K562 (cell line): Measurements from ENCODE around the gene CD4. TPM values are rescaled to one million over a fixed set of nuclear protein-coding genes. Genes with fewer than 3 reads are reported as not detected.

Experiments used
- EGR1 ChIP-seq: fragments of 450-650 bp; conservative IDR thresholded peaks from 2 replicates; pipeline ENCODE4 v1.6.1; 2017; ENCODE audit warnings: mild to moderate bottlenecking
- EZH2 ChIP-seq: IDR thresholded peaks from 2 replicates; pipeline ENCODE4 v1.6.1; 2012; ENCODE audit warnings: low read depth, mild to moderate bottlenecking, inconsistent platforms, low read length, borderline replicate concordance
- GTF2B ChIP-seq: IDR thresholded peaks from 2 replicates; pipeline ENCODE4 v1.6.1; 2011; ENCODE audit not compliant: insufficient read length; ENCODE audit errors: extremely low read depth
- HNRNPK ChIP-seq: fragments of 200-400 bp; formaldehyde crosslinking; IDR thresholded peaks from one replicate; pipeline ENCODE4 v1.6.1; 2018; ENCODE audit warnings: mild to moderate bottlenecking, low read depth, low read length; ENCODE audit not compliant: poor library complexity, severe bottlenecking
- KHSRP ChIP-seq: fragments of 450-650 bp; IDR thresholded peaks from 2 replicates; pipeline ENCODE4 v1.6.1; 2017
- NR1H2 ChIP-seq: sonication (generic); formaldehyde crosslinking; IDR thresholded peaks from 2 replicates; pipeline ENCODE4 v1.4.0; 2020; ENCODE audit warnings: mild to moderate bottlenecking, missing genetic modification reagents
- PHF8 ChIP-seq: fragments of 200-600 bp; sonication (generic); IDR thresholded peaks from 2 replicates; pipeline ENCODE4 v1.6.1; 2012; ENCODE audit warnings: mixed run types, mild to moderate bottlenecking, inconsistent platforms, low read length, moderate library complexity, borderline replicate concordance
- POLR2H ChIP-seq: IDR thresholded peaks from 2 replicates; pipeline ENCODE4 v1.6.1; 2016; ENCODE audit warnings: missing genetic modification characterization, low read depth, mild to moderate bottlenecking, control low read depth, missing compliant biosample characterization, moderate library complexity
- SOX6 ChIP-seq: fragments of 450-650 bp; IDR thresholded peaks from 2 replicates; pipeline ENCODE4 v1.6.1; 2014; ENCODE audit warnings: mild to moderate bottlenecking
- STAG1 ChIP-seq: sonication (generic); formaldehyde crosslinking; IDR thresholded peaks from 2 replicates; pipeline ENCODE4 v1.5.0; 2020; ENCODE audit warnings: missing genetic modification reagents, borderline replicate concordance
- VEZF1 ChIP-seq: fragments of 200-800 bp; sonication (Bioruptor generic); IDR thresholded peaks from 2 replicates; pipeline ENCODE4 v1.6.1; 2017; ENCODE audit warnings: missing genetic modification characterization, missing compliant biosample characterization
- ZBTB33 ChIP-seq: sonication (generic); formaldehyde crosslinking; IDR thresholded peaks from 2 replicates; pipeline ENCODE4 v1.8.1; 2023; ENCODE audit warnings: mild to moderate bottlenecking, missing genetic modification reagents
- ZBTB5 ChIP-seq: fragments of 450-650 bp; IDR thresholded peaks from 2 replicates; pipeline ENCODE4 v1.6.1; 2017; ENCODE audit warnings: antibody characterized with exemption
- ZNF239 ChIP-seq: fragments of 250-450 bp; sonication (Bioruptor Pico); IDR thresholded peaks from 2 replicates; pipeline ENCODE4 v1.4.0; 2020; ENCODE audit warnings: mild to moderate bottlenecking
- ZNF444 ChIP-seq: fragments of 250-450 bp; sonication (Bioruptor Pico); IDR thresholded peaks from 2 replicates; pipeline ENCODE4 v1.4.0; 2020; ENCODE audit warnings: mild to moderate bottlenecking, moderate library complexity
- ZNF740 ChIP-seq, 3 experiments: fragments of 200-800 bp in 1 of 3; sonication (Bioruptor generic) in 1 of 3; sonication (generic) in 1 of 3; formaldehyde crosslinking in 1 of 3; IDR thresholded peaks; 2 replicates each; pipeline versions ENCODE4 v1.6.1 to v1.8.0; 2016 to 2022; ENCODE audit warnings: mild to moderate bottlenecking in 2 of 3, missing compliant biosample characterization in 2 of 3, missing genetic modification characterization in 2 of 3, missing genetic modification reagents in 1 of 3
- ZNF780A ChIP-seq: fragments of 250-450 bp; sonication (Bioruptor Pico); IDR thresholded peaks from 2 replicates; pipeline ENCODE4 v1.5.0; 2021; ENCODE audit warnings: mild to moderate bottlenecking
- polyA plus RNA-seq, 8 experiments: library from polyadenylated mRNA; depleted of rRNA in 4 of 8; stranded (reverse) in 5 of 8; unstranded in 3 of 8; fragments of >200 nt; fragmentation: Nextera tagmentation in 2 of 8; fragmentation: Illumina TruSeq in 1 of 8; extraction: Ambion mirVana in 2 of 8; extraction: Trizol in 1 of 8; gene quantifications; 2 replicates each; pipeline versions ENCODE4 v1.2.1 to v1.2.3, GENCODE V29; 2011 to 2014; ENCODE audit warnings: inconsistent platforms in 1 of 8, missing spikeins in 1 of 8
- total RNA-seq, 7 experiments: library from RNA; depleted of rRNA in 6 of 7; stranded (reverse); fragments of >200 nt in 6 of 7; fragmentation: Illumina TruSeq in 2 of 7; extraction: Trizol in 2 of 7; gene quantifications; 2 replicates each; pipeline versions ENCODE4 v1.2.1 to v1.2.3, GENCODE V29; 2011 to 2021; ENCODE audit warnings: low replicate concordance in 1 of 7
- TF ChIP-seq, protein P1 (sequence below): fragments of 450-650 bp; IDR thresholded peaks from 2 replicates; pipeline ENCODE4 v1.6.1; 2016

The CD4 gene
- total and polyA plus RNA-seq, 9 of the 15 experiments (the other 6 are each of a cell fraction or from before 2014, with no cell fraction given) = 0.06 to 0.27 (median 0.09) TPM; not detected in 5

GRCh38 chr12:6752921-6753771 is 36.2 kb upstream of the CD4 start, which contains the start of gene MLF2 (continued):
- TF ChIP-seq, protein P1, sequence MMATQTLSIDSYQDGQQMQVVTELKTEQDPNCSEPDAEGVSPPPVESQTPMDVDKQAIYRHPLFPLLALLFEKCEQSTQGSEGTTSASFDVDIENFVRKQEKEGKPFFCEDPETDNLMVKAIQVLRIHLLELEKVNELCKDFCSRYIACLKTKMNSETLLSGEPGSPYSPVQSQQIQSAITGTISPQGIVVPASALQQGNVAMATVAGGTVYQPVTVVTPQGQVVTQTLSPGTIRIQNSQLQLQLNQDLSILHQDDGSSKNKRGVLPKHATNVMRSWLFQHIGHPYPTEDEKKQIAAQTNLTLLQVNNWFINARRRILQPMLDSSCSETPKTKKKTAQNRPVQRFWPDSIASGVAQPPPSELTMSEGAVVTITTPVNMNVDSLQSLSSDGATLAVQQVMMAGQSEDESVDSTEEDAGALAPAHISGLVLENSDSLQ = peak; percentile 83
- TF ChIP-seq ZBTB33 (CRISPR knock-in tag) = peak; percentile 74
- TF ChIP-seq EGR1 = peak; percentile 84
- no peak for TF ChIP-seq ZNF444 (CRISPR knock-in tag)
- no peak for TF ChIP-seq ZNF239
- no peak for TF ChIP-seq GTF2B
- TF ChIP-seq VEZF1 (CRISPR knock-in tag) = peak; percentile 85
- no peak for TF ChIP-seq STAG1 (CRISPR knock-in tag)
- TF ChIP-seq NR1H2 (CRISPR knock-in tag) = no peak
- TF ChIP-seq POLR2H (tag) = peak; percentile 75
- no peak for TF ChIP-seq ZBTB5
- peak; percentile 80; the same call in 1 of the 2 replicates for TF ChIP-seq ZNF740 (CRISPR knock-in tag; IDR thresholded peaks at IDR 0.05)
- TF ChIP-seq ZNF740 (tag; IDR thresholded peaks at IDR 0.05) = 0 out of 4 replicates have a peak, but pooled peaks of 1 of the 2 experiments have one; percentile 62
- no peak for TF ChIP-seq EZH2
- peak; percentile 44 for TF ChIP-seq SOX6
- peak; percentile 75 for TF ChIP-seq KHSRP
- TF ChIP-seq ZNF780A = no peak
- no peak for TF ChIP-seq HNRNPK
- peak; percentile 84; the same call in 1 of the 2 replicates for TF ChIP-seq PHF8
